ENCODE measurements around the gene FGF14.

- TF ChIP-seq POLR2A (IDR thresholded peaks at IDR 0.05) (no peak), CTCF (IDR thresholded peaks at IDR 0.05) (no peak)
These were observed 663.5 kb downstream of the FGF14 start for GRCh38 chr13:101738336-101738735.
